ENCODE results near the gene STAT1.

DNA sequence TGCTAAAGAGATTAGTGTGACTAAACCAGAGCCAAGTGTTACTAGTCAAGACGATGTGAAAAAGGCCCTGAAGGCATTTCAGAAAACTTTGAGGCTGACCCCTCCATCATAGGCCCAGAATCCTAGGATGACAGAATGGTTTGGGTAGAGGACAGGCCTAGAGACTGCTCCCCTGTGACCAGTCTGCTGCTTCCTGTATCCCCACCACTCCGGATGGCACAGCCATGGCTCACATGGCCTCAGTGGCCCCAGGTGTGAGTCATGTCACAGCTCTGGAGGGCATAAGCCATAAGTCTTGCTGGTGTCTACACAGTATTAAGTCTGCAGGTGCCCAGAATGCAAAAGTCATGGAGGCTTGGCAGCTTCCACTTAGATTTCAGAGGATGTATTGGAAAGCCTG lies 12.4 kb upstream of the STAT1 start:
- TF ChIP-seq, protein P1, sequence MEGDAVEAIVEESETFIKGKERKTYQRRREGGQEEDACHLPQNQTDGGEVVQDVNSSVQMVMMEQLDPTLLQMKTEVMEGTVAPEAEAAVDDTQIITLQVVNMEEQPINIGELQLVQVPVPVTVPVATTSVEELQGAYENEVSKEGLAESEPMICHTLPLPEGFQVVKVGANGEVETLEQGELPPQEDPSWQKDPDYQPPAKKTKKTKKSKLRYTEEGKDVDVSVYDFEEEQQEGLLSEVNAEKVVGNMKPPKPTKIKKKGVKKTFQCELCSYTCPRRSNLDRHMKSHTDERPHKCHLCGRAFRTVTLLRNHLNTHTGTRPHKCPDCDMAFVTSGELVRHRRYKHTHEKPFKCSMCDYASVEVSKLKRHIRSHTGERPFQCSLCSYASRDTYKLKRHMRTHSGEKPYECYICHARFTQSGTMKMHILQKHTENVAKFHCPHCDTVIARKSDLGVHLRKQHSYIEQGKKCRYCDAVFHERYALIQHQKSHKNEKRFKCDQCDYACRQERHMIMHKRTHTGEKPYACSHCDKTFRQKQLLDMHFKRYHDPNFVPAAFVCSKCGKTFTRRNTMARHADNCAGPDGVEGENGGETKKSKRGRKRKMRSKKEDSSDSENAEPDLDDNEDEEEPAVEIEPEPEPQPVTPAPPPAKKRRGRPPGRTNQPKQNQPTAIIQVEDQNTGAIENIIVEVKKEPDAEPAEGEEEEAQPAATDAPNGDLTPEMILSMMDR (IDR thresholded peaks at IDR 0.05 in 2 of 3, conservative IDR thresholded peaks at IDR 0.05 in 1 of 3; ENCODE audit: control insufficient read depth in 2 of 3, extremely low read depth in 1 of 3, insufficient read depth in 1 of 3, low read depth in 3 of 3, low read length in 3 of 3), result no peak
- TF ChIP-seq EZH2 (IDR thresholded peaks at IDR 0.05; ENCODE audit: borderline replicate concordance, control insufficient read depth, low read depth, low read length) (no peak), ATF7 (IDR thresholded peaks at IDR 0.05; ENCODE audit: low read depth) (no peak), YY1 (IDR thresholded peaks at IDR 0.05; ENCODE audit: low read depth, low read length) (no peak), TCF7 (IDR thresholded peaks at IDR 0.05; ENCODE audit: borderline replicate concordance) (no peak), SP1 (IDR thresholded peaks at IDR 0.05; ENCODE audit: low read depth, low read length) (no peak)

Measured in GM12878 (cell line).